HG02970 (cell line): ENCODE data around the gene MATR3.
"Not testable (repeated sequence)": the region's sequence is repeated elsewhere in the genome, so short reads cannot be mapped to it uniquely, and the experiment has no call there.

Experiments
- ATAC-seq: cut with Tn5 transposase; IDR thresholded peaks from one replicate; pipeline ENCODE4 v1.9.1; 2021; ENCODE audit warnings: mild to moderate bottlenecking, moderate library complexity, moderate number of reproducible peaks; ENCODE audit not compliant: unreplicated experiment, low FRiP score

The MATR3 gene, protein sequence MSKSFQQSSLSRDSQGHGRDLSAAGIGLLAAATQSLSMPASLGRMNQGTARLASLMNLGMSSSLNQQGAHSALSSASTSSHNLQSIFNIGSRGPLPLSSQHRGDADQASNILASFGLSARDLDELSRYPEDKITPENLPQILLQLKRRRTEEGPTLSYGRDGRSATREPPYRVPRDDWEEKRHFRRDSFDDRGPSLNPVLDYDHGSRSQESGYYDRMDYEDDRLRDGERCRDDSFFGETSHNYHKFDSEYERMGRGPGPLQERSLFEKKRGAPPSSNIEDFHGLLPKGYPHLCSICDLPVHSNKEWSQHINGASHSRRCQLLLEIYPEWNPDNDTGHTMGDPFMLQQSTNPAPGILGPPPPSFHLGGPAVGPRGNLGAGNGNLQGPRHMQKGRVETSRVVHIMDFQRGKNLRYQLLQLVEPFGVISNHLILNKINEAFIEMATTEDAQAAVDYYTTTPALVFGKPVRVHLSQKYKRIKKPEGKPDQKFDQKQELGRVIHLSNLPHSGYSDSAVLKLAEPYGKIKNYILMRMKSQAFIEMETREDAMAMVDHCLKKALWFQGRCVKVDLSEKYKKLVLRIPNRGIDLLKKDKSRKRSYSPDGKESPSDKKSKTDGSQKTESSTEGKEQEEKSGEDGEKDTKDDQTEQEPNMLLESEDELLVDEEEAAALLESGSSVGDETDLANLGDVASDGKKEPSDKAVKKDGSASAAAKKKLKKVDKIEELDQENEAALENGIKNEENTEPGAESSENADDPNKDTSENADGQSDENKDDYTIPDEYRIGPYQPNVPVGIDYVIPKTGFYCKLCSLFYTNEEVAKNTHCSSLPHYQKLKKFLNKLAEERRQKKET

DNA sequence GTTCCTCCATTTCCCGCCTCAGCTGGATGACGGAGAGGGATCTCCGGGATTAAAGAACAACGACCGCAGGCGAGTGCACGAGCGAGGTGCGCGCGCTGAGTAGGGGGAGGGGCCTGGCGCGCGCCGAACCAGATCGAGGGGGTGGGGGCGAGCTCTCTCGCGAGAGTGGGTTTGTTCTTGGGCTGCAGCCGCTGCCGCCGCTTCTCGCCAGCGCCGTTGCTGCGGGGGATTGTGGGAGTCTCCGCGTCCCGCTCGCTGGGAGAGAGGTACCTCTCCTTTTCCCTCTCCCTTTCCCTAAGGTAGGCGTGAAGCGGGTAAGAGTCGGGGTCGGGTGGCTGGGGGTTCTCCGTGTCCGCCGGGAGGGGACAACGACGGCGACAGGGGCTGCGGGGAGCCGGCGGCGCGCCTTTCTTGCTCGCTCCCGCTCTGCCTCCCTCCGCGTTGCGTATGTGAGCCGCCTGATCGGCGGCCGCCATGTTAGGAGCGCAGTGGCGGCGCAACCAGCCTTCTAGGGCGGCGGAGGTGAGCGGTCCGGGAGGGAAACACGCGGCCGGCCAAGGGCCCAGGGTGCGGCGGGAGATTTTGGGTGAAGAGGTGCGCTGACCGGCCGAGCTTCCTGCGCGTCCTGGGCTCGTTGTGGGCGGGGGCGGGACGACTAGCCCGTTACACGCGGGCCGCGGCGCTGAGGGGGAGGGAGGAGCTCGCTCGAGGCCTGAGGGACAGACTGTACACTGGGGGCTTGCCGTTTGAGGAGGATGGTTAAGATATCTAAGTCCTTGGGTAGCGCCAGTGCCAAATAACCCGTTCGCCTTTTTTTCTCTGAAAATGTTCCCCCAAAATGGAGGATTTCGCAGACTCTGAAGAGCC lies at the start of gene MATR3:
MATR3 (plus strand) TSS at position 234 of the 867 bp plus-strand sequence. CDS start 13,676 bp downstream, outside the sequence.
- peak; percentile 64 for ATAC-seq

DNA sequence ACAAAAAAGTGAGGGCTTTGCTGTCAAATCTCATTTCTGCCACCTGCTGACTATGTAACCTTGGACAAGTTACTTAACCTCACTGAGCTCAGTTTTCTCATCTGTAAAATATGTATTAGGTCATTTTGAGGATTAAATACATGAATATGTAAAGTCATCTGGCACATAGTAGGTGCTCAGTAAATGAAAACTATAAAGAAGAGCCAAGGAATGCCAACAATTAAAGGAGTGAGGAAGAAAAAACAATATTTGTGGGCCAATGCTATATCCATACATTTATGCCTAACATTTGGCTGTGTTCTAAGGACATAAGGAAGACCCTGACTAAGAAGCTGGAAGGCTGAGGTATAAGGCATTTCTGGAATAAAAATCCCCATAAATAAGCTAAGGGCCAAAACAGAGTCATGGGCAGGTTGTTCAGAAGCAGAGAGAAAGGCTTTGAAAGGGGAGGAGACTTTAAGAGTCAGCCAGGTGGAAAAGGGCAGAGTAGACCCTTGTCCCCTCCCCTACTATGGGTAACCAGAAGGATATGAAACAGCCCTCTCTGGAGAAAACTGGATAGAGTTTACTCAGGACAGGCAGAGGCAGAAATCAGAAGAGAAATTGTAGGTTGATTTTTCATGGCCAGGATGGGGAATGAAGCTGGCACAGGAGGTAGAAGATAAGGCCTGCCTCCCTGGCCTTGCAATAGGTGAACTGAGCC lies 47.8 kb upstream of the MATR3 start:
- ATAC-seq = no peak

DNA sequence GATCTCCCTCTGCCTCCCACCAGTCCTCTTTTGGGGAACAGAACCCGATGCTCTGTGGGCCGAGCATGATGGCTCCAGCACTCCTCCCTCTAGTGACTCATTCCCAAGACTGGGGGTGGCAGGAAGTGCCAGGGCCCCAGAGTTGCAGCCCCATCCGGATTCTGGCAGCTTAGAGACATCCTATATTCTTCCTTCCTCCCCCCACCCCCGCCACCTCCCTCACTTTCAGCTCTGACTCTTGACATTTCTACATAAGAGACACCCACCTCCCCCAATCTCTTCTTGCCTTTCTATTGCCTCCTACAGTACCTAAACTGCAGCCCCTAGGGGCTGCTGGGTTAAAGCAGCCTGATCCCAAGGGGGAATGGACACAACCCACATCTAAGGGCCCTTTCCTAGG lies 47.1 kb upstream of the MATR3 start:
- ATAC-seq = no peak

DNA sequence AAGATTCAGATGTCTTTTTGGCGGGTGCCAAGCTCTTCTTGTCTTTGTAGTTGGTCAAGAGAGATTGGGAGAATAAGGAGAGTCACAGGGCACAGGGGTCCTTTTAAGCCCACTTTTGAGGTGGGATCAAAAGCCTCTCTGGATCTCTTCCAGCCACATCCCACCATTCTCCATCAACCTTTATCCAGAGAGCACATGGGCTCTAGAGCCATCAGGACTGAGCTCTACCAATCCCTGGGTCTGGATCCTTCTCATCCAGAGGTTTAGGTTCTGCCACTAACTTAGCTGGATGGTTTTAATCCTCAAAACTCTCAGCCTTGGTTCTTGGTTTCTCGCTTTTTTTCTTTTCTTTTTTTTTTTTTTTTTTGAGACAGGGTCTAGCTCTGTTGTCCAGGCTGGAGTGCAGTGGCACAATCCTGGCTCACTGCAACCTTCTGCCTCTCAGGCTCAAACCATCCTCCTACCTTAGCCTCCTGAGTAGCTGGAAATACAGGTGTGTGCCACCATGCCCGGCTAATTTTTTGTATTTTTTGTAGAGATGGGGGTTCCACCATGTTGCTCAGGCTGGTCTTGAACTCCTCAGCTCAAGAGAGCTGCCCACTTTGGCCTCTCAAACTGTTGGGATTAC lies 44.6 kb upstream of the MATR3 start:
- no peak for ATAC-seq

DNA sequence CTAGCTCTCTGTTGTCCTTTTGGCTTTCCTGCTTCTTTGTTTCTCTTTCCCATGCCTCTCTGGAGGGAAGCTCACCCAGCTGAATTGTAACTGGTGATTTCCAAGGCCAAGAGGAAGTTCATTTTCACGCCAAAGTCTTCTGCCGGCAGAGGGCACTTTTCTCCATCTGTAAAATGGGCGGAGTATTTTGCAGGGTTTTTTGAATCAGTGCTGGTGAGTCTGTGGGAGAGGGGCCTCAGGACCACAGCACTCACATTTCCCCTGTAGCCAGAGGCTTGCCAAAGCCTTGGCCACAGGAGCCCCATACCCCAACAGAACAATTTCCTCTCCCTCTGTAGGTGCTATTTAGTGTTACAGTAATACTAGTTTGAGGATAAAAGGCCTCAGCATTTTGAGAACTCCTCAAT lies 42.3 kb upstream of the MATR3 start:
- ATAC-seq = no peak

DNA sequence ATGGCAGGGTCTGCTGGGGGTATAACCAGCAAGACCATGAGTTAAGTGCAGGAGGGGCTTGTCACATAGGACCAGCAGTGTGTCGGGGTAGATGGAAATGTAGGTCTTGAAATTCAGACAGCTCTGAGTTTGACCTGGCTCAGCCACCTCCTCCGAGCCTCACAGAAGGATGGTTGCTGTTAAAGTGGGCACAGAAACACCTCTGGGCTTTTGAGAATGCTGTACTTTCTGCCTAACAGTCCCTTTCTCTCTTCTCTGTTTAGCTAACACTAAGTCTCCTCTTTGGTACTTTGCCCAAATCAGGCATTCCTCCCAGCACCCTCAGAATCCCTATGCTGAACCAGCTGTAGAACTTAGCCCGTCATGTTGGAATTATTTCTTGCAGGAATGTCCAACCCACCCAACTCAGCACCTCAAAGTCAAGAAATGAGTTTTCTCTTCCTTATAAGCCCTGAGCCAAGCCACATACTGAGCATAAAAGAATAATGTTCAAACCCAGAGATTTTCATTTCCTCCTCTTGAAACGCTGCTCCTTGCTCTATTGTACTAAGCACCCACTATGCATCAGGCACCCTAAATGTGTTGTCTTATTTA lies 41.7 kb upstream of the MATR3 start:
- no peak for ATAC-seq

DNA sequence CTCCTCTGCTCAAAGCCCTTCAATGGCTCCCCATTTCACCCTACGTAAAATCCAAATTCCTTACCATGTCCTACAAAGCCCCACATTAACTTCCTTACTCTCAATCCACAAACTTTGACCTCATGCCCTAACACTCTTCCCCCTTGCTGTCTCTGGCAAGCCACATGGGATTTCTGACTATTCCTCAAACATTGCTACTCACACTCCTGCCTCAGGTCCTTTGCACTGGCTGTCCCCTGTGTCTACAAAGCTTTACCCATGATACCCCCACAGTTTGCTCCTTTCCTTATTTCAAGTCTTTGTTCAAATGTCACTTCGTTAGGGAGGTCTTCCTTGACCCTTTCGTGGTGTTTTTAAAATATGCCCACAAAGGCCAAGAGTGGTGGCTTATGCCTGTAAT lies 40.4 kb upstream of the MATR3 start:
- no peak for ATAC-seq

DNA sequence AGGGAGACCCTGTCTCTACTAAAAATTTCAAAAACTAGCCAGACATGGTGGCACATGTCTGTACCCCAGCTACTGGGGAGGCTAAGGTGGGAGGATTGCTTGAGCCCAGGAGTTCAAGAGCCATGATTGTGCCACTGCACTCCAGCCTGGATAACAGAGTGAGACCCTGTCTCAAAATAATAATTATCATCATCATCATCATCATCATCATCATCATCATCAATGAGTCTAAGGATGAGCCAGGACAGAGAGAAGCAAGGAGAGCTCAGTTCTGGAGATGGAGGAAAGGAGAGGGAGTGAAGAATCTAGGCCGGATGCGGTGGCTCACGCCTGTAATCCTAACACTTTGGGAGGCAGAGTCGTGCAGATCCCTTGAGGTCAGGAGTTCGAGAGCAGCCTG lies 36.7 kb upstream of the MATR3 start:
- no peak for ATAC-seq

DNA sequence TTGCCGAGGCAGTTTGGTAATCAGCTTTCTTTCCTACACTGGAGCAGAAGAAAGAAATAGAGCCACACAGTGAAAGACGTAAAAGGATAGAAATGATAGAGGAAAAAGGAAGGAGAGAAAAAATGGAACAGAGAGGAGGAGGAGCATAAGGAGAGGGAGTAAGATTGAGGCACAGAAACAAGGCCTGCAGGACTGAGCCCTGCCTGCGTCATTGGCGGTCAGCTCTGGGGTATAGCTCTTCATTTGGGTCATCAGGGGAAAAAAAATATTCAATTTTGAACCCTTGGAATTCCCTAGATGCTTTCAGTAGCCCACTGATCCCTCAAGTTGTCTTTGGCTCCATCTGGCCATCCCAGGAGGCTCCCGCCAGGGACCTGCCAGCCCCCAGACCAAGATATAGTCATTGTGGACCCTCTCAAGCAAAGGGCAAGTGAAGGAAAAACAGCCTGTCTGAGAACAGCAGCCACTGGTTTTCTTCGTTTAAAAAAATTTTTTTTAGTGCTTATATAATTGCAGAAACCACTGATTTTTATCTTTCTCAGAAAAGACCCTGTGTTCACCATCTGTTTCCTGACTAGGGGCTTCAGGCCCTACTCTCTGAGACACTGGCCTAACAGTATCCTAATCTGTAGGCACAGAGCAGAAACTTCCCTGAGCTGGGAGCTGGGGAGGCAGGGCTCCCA lies 31.3 kb upstream of the MATR3 start:
- ATAC-seq = no peak

DNA sequence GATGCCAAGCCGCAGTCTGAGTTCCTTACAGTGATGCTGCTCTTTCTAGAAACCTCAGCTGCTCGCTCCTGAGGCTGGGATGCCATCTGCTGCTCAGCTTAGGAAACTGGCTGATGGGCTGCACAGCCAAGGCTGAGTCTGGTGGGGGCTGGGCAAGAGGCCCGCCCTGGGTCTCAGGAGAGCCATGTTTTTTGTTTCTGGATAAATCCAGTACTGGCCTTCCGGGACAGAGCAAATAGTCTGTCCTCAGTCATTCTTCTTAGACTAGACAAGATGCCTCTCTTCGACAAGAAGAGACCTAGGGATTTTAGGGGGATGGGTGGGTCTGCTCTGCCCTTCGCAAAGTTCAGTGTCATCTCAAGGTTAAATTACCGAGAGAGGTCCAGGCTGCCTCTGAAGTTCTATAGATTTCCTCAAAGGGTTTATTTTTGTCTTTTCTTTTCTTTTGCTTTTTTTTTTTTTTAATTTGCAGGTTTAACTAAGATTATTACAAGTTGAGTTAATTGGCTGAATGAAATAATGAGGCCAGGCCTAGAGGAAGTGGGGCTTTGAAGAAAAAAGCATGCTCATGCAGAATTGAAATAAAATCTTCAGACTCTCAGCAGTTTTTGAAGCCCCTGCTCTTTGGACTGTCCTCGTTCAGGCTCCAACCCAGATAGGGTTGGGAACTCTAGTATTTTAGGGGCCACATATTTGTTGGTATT lies 30.6 kb upstream of the MATR3 start:
- ATAC-seq = no peak

DNA sequence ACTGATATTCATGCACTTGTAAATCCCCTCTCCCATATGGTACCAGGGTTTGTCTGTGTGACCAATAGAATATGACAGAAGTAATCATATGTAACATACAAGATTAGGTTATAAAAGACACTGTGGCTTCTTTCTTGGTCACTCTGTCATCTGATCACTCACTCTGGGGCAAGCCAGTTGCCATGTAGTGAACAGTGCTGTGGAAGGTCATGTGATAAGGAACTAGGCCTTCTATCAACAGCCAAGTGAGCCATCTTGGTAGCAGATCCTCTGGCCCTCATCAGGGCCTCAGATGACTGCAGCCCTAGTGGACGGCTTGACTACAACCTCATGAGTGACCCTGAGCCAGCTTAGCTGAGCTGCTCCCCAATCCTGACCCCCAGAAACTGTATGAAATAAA lies 30.0 kb upstream of the MATR3 start:
- no peak for ATAC-seq

DNA sequence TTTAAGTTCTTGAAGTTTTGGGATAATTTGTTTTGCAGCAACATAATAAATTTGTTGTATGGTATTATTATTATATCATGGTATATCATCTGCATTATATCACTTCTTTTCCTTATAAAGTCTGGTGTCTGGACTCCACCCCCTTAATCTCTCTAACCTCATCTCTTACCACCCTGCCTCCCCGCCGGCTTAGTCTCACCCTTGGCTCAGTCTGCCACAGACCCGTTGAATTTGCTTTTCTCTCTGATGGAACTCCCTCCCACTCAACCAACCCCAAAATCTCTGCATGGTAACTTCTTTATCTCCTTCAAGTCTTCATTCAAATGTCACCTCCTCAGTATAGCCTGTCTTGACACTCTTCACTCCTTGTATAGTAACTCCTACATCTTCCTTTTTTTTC lies 29.6 kb upstream of the MATR3 start:
- no peak for ATAC-seq

DNA sequence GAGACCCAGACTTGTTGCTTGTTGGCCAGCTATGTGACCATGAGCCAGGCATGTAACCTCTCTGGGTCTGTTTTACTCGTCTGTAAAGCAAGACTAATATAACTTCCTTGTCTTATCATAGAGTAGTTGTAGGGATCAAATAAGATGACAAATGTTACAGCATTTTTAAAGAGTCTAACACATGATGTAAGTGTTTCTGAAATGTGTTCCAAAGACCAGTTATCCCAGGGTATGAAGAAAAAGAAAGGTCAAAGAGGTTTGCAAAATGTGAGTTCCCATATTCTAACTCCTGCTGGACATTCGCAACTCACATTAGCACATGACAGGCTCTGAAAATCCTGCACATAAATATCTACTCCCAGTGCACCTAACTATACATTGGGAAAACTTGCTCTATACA lies 28.5 kb upstream of the MATR3 start:
- ATAC-seq = no peak

DNA sequence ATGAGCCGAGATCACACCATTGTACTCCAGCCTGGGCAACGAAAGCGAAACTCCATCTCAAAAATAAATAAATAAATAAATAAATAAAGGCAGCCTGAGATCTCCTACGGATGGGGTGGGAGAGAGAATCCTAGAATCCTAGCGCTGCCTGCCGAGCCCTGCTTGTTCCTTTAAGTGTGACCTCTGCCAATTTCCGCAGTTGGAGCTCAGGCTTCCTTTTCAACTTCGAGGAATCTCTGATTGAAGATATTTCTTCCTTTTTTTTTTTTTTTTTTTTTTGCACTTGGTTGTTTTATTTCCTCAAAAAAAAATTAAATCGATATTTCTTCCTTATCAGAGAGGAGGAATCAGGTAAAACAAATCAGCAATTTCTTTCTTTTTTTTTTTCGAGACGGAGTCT lies 27.3 kb upstream of the MATR3 start:
- no peak for ATAC-seq

DNA sequence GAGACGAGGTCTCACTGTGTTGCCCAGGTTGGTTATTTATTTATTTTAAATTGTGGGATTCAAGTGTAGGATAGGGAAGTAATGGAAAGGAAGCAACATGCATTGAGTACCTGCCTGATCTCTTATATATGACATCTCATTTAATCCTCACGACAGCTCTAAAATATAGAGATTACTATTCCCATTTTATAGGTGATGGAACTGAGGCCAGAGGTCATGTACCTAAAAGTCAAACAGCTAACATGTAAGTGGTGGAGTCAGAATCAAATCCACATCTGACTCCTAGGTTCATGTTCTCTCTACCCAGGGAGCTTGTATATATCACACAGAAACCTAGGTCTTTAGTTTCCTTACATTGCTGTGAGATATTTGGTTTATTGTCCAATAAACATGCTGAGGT lies 26.1 kb upstream of the MATR3 start:
- ATAC-seq = no peak

DNA sequence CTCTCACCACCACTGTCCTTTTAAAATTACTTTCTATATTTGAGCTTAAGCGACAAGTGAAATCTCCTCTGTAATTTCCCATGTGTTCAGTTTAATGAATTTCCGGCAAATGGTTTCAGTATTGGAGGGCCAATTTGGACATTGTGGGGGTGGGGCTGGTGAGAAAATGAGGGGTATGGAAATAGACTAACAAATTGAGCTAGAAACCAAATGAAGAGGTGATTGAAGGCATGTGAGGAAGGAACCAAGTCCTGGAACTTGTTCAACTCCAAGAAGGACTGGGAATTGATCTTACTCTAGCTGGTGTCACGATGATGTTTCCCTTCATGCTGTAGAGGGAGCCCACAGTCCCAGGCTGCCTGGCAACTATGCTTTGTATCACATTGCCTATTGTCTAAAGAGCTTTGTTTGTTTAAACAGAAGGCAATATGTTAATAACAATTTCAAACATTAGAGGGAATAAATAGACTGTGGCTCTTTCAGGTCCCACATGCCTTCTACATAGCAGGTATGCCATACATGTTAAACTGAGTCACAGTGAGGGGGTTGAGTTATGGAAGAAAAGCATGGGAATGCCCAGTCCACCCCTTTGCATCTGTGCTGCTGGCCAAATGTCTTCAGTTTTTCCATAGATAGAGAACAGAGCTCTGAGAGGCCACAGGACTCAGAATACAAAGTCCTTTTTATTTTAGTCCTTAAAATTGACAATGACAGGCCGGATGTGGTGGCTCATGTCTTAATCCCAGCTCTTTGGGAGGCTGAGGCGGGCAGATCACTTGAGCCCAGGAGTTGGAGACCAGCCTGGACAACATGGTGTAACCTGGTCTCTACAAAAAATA lies 25.0 kb upstream of the MATR3 start:
- no peak for ATAC-seq

DNA sequence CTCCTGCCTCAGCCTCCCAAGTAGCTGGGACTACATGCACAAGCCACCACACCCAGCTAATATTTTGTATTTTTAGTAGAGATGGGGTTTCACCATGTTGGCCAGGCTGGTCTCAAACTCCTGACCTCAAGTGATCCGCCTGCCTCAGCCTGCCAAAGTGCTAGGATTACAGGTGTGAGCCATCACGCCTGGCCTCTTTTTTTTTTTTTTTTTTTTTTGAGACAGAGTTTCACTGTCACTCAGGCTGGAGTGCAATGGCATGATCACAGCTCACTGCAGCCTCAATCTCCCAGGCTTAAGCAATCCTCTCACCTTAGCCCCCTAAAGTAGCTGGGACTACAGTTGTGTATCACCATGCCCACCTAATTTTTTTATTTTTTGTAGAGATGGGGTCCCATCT lies 22.8 kb upstream of the MATR3 start:
- ATAC-seq = not testable (repeated sequence)
